Mesenteric fat pad (tissue), 1 donor: Measurements from ENCODE around the gene DLG3. TPM values are rescaled to one million over a fixed set of nuclear protein-coding genes. Genes with fewer than 3 reads are reported as not detected.
"Not testable (repeated sequence)": the region's sequence is repeated elsewhere in the genome, so short reads cannot be mapped to it uniquely, and the experiment has no call there.

Source experiments
- DNase-seq: peaks from one replicate; pipeline ENCODE4 v3.0.0-alpha.2; 2020; ENCODE audit warnings: low spot score
- total RNA-seq: library from RNA; stranded (reverse); fragmentation: NEBNext Ultra II Directional; extraction: Animal tissue kit (Norgen Biotek cat#: 25700); gene quantifications from one replicate; pipeline ENCODE4 v1.2.1, GENCODE V29; 2021
- donor health status: DM: yes; HTN: yes; CAD: no.

The DLG3 gene
- total RNA-seq, 1 donor from 2014 or later, result 4.6 TPM

DNA sequence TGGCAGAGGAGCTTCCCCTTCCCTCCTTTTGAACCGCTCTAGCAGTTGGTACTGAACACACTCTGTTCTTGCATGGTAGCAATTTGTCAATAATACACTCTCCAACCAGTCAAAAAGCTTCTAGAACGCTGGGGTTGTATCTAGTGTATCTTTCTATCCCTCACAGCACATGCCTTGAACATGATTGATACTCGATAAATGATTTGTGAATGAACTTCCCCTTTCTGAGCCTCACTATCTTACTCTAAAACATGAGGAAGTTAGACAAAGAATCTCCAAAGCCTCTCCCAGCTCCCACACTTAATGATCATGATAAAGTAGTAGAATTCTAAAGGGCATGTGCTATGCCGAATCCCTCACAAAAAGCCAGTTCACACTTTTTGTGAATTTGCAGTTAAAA is 64.4 kb downstream of the DLG3 start:
- DNase-seq, result no peak

DNA sequence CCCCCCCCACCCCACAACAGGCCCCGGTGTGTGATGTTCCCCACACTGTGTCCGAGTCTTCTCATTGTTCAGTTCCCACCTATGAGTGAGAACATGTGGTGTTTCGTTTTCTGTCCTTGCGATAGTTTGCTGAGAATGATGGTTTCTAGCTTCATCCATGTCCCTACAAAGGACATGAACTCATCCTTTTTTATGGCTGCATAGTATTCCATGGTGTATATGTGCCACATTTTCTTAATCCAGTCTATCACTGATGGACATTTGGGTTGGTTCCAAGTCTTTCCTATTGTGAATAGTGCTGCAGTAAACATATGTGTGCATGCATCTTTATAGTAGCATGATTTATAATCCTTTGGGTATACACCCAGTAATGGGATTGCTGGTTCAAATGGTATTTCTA is 70.6 kb downstream of the DLG3 start:
- not testable (repeated sequence) for DNase-seq

DNA sequence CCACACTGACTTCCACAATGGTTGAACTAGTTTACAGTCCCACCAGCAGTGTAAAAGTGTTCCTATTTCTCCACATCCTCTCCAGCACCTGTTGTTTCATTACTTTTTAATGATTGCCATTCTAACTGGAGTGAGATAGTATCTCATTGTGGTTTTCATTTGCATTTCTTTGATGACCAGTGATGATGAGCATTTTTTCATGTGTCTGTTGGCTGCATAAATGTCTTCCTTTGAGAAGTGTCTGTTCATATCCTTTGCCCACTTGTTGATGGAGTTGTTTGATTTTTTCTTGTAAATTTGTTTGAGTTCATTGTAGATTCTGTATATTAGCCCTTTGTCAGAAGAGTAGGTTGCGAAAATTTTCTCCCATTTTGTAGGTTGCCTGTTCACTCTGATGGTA is 71.1 kb downstream of the DLG3 start:
- DNase-seq, result not testable (repeated sequence)

DNA sequence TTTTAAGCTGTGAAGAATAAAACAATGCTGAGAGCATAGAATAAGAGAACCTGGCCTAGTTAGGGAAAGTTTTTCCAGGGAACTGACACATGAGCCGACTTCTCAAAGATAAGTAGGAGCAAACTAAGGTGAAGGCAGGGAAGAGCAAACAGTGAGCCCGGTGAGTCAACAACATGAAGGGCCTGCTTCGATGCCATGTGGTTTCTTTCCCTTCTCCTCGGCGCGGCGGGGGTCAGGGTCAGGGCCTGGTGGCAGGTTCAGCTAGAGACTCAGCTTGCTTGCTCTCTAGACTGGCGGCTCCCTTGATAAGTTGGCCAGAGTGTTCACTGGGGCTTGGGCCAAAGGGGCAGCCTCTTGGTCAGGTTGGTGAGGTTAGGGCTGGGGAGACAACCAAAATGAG is 81.1 kb downstream of the DLG3 start:
- DNase-seq, result no peak

DNA sequence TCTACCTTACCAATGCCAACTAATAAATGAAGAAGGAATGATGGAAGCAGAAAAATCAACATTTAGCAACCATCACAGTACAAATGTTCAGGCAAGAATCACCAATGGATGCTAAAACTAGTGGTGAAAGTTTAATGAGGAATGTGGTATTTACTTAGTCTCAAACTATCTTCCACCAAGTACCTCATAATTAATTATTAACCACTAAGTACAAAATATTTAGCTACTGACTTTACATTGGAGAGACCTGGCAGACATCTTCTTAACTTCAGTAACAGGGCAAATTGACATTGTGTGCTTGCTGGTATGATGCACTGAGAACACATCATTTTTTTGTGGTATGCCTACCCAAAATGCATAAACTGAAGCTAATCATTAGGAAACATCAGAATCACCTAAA is 82.4 kb downstream of the DLG3 start:
- no peak for DNase-seq

DNA sequence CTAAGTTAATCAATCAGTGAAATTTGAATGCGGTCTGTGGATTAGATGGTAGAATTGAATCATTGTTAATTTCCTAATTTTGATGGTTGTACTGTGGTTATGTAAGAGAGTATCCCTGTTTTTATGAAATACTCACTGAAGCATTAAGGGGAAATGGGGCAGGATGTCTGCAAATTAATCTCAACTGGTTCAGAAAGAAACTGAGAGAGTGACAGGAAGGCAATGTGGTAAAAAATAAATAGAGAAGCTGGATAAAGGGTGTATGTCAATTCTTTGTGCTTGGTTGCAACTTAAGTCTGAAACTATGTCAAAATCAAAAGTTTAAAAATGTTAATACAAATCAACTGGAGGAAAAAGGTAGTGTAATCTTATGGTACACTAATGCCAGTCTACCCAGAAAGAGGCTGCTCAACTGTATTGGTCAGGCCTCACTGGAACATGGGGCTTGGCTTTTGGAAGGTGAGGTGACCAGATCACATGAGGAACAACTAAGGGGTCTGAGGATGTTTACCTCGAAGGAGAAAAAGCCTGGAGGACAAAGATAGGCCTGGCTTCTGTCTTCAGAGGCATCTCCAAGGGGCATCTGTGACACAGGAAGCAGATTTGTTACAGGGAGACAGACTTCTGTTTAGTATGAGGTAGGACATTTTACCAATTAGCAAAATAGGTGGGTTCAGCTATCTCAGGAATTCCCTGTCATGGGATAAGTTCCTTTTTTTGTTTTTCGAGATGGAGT is 83.1 kb downstream of the DLG3 start:
- no peak for DNase-seq

DNA sequence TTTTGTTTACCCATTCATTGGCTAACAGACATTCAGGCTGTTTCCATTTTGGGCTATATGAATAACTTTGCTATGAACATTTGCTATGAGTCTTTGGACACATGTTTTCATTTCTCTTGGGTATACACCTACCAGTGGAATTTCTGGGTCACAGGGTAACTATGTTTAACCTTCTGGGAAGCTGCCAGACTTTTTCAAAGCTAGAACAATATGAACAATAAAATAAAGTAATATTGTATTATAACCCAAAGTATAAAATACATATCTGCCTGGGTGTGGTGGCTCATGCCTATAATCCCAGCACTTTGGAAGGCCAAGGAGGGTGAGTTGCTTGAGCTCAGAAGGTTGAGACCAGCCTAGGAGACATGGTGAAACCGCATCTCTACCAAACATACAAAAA is 90.6 kb downstream of the DLG3 start:
- DNase-seq, result no peak

DNA sequence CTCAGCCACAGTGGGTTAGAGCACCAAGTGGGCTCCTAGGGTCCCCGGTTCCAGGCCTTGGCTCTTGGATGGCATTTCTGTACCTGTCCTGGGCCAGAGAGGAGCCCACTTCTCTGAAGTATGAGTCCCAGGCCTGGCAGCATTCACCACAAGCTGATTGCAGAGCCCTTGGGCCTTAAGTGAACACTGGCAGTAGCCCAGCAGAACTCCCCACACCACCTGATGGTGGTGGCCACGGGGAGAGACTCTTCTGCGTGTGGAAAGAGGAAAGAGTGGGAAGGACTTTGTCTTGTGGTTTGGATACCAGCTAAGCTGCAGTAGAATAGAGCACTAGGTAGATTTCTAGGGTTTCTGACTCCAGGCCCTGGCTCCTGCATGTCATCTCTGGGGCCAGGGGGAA is 104.8 kb downstream of the DLG3 start:
- DNase-seq, result no peak

DNA sequence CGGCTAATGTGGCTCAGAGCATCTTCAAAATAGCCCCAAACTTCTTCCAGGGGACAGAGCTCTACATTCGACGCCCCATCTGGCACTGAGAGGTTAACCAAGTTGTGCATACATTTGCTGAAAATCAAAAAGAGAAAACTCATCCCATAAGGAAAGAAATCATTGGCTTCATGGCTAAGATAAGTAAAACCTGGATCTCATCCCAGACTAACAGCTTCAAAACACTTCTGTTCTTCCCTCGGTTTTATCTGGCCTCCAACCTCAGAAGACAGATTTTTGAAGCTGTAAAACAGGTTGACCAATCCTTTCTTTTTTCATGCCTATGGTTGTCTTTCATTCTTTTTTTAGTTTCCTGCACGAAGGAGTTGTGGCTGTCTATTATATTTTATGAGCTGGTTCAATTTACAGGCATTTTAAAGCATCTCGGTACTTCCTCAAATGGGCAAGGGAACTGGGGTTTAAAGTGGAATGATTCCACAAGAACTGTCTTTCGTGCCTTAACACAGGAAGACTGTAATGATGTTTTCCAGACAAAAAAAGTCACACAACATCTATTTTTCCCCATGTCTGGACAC is 107.6 kb downstream of the DLG3 start:
- DNase-seq, result no peak

DNA sequence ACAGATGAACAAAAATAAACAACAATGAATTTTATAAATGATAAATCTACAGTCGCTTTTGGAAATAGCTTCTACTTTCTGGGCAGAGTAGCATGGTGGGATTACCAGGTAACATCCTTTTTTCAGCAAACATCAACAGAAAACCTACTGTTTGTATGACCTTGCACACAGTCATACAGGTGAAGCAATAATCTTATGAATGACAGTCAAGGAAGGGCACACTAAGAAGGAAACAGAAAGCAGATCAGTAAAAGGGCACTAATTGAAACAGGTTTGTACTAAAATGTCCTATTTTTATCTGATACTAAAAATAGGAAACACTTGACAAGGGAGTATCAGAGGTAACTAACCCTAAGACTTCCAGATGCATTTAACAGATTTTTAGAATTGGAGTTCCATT is 108.9 kb downstream of the DLG3 start:
- no peak for DNase-seq

DNA sequence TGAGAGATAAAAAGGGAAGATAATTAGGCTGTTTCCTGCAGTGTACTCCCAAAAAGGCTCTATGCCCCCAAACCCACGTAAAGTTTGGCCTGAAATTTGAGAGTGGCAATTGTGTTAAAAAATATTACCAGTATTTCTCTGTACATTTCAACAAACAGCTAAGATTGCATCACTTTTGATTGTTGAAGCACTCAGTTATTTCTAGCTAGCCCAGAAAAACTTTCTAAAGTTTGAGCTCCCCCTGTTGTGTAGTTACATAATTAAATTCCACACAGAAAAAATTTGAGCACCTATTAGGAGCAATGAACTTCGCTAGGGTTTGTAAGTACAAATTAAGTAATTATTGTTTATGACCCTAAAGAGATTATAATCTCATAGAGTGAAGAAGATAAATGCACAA is 109.4 kb downstream of the DLG3 start:
- DNase-seq, result no peak

DNA sequence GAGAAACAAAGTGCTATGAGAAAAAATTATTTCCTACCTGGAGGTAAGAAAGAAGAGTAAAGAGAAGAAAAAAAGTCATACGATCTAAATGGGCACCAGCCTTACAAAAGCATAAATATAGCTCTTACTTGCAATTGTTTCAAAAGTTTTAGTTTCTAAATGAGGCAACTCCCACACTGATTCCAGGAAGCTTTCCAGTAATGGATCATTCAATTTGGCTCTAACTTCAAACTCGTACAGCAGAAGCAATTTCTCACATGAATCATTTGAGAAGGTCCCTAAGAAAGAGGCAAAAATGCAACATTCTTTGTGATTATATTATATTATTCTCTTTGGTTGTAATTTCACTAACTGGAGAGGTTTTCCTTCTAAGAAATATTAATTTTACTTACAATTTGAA is 109.9 kb downstream of the DLG3 start:
- DNase-seq, result no peak

DNA sequence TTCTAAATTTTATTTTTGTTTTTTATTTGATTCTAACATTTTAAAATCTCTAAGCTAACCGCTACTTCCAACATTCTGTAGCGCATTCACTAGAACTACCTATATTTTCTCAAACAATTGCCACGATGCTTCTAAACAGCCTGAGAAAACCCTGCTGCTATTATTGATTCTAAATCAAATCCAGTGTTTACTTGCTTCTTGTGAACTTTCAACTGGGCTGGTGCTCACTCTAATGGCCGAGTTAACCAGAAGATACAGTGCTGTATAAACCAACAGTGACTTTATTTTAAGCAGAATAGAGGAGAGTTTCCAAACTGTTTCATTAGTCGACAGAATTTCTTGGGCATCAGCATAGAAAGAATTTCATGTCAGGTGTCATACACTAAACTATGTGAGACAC is 110.3 kb downstream of the DLG3 start:
- no peak for DNase-seq

Other genes starting within 250 kb of the DLG3 start
- not detected for gene AWAT1, start 210.2 kb upstream of the DLG3 start, total RNA-seq
- 0.42 TPM for gene P2RY4, start 184.6 kb upstream of the DLG3 start, total RNA-seq
- not detected for gene ARR3, start 176.5 kb upstream of the DLG3 start, total RNA-seq
- gene RAB41, start 162.7 kb upstream of the DLG3 start, total RNA-seq, result not detected
- 31.1 TPM for gene PDZD11, start 154.9 kb upstream of the DLG3 start, total RNA-seq
- gene KIF4A, start 154.7 kb upstream of the DLG3 start, total RNA-seq, result 0.13 TPM
- gene GDPD2, start 21.5 kb upstream of the DLG3 start, total RNA-seq, result not detected